ENCODE data around the gene DFFA.

- no peak for TF ChIP-seq MAX (IDR thresholded peaks at IDR 0.05)
- no peak for TF ChIP-seq RAD21 (conservative IDR thresholded peaks at IDR 0.05 in 1 of 2, IDR thresholded peaks at IDR 0.05 in 1 of 2)
Observed at GRCh38 chr1:10504249-10504648, 31.9 kb upstream of the DFFA start.

Data from A549 (cell line).